Stimulated activated CD8-positive, alpha-beta memory T cell treated with anti-CD3 and anti-CD28 coated beads, Interleukin-12 subunit alpha, Interleukin-12 subunit beta, amount 100 ng/mL, for 4 hours (primary cell): ENCODE results near the gene AKT1.
A peak's percentile ranks its signal among the peaks of the same experiment; 100 is the strongest.
"Not testable (repeated sequence)": the region's sequence is repeated elsewhere in the genome, so short reads cannot be mapped to it uniquely, and the experiment has no call there.

Experiments used
- DNase-seq: peaks from one replicate; pipeline ENCODE4 v3.0.0-alpha.2; 2020; ENCODE audit warnings: low read depth

The AKT1 gene

GRCh38 chr14:104753528-104754212 lies 41.9 kb downstream of the AKT1 start:
- DNase-seq, result no peak

GRCh38 chr14:104752735-104753527 lies 42.6 kb downstream of the AKT1 start, which contains the start of gene SIVA1:
Gene SIVA1, plus strand, starts transcription at chr14:104753147. Its CDS starts 55 bp downstream, at chr14:104753202.
- DNase-seq, result peak; percentile 98

GRCh38 chr14:104752423-104752734 lies 43.2 kb downstream of the AKT1 start:
- DNase-seq, result no peak

GRCh38 chr14:104751539-104752422 lies 43.8 kb downstream of the AKT1 start:
- no peak for DNase-seq

GRCh38 chr14:104750753-104751057 lies 44.8 kb downstream of the AKT1 start:
- DNase-seq, result not testable (repeated sequence)

- DNase-seq, result no peak
Measured at GRCh38 chr14:104750056-104750752, 45.3 kb downstream of the AKT1 start.

- no peak for DNase-seq
Measured at GRCh38 chr14:104749111-104749649, 46.4 kb downstream of the AKT1 start.

- DNase-seq, result no peak
Measured at GRCh38 chr14:104747876-104748275, 47.7 kb downstream of the AKT1 start.

- no peak for DNase-seq
Measured at GRCh38 chr14:104746934-104747481, 48.5 kb downstream of the AKT1 start.

- DNase-seq, result no peak
Measured at GRCh38 chr14:104746071-104746545, 49.4 kb downstream of the AKT1 start.

- no peak for DNase-seq
Measured at GRCh38 chr14:104745431-104745830, 50.1 kb downstream of the AKT1 start.

- DNase-seq, result no peak
Measured at GRCh38 chr14:104744484-104744883, 51.1 kb downstream of the AKT1 start.

- DNase-seq, result no peak
Measured at GRCh38 chr14:104743461-104744380, 51.8 kb downstream of the AKT1 start.

- no peak for DNase-seq
Measured at GRCh38 chr14:104742586-104743455, 52.7 kb downstream of the AKT1 start.

GRCh38 chr14:104741803-104742251 lies 53.7 kb downstream of the AKT1 start:
- DNase-seq, result no peak

- no peak for DNase-seq
Measured at GRCh38 chr14:104741108-104741802, 54.3 kb downstream of the AKT1 start.

GRCh38 chr14:104739546-104740516 lies 55.7 kb downstream of the AKT1 start:
- no peak for DNase-seq
